HepG2 (cell line): ENCODE results near the gene PALM. TPM values are rescaled to one million over a fixed set of nuclear protein-coding genes. Genes with fewer than 3 reads are reported as not detected.

Experiments
- BRD4 ChIP-seq: sonication (generic); formaldehyde crosslinking; IDR thresholded peaks from 2 replicates; pipeline ENCODE4 v1.4.0; 2020; ENCODE audit warnings: missing genetic modification reagents
- BRF2 ChIP-seq: sonication (generic); formaldehyde crosslinking; IDR thresholded peaks from 2 replicates; pipeline ENCODE4 v1.8.1; 2022; ENCODE audit warnings: mild to moderate bottlenecking, missing genetic modification reagents
- CREM ChIP-seq, 2 experiments: sonication (generic) in 1 of 2; formaldehyde crosslinking in 1 of 2; IDR thresholded peaks; 2 replicates each; pipeline versions ENCODE4 v1.4.0 to v1.6.1; 2016 to 2020; ENCODE audit warnings: antibody characterized with exemption in 1 of 2, mild to moderate bottlenecking in 1 of 2, missing genetic modification reagents in 1 of 2
- GPN1 ChIP-seq: sonication (generic); formaldehyde crosslinking; IDR thresholded peaks from 2 replicates; pipeline ENCODE4 v1.5.1; 2020; ENCODE audit warnings: missing genetic modification reagents, borderline replicate concordance
- HBP1 ChIP-seq: IDR thresholded peaks from 2 replicates; pipeline ENCODE4 v1.6.1; 2016; ENCODE audit warnings: low read depth, control low read depth
- KLF11 ChIP-seq: IDR thresholded peaks from 2 replicates; pipeline ENCODE4 v1.6.1; 2016; ENCODE audit warnings: missing compliant biosample characterization
- MLXIP ChIP-seq: sonication (generic); formaldehyde crosslinking; IDR thresholded peaks from 2 replicates; pipeline ENCODE4 v1.9.0; 2021; ENCODE audit warnings: missing genetic modification reagents, borderline replicate concordance
- NFAT5 ChIP-seq: sonication (generic); formaldehyde crosslinking; IDR thresholded peaks from 2 replicates; pipeline ENCODE4 v1.4.0; 2020; ENCODE audit warnings: missing genetic modification reagents
- SP4 ChIP-seq: sonication (generic); formaldehyde crosslinking; IDR thresholded peaks from 2 replicates; pipeline ENCODE4 v1.8.1; 2023; ENCODE audit warnings: mild to moderate bottlenecking, missing genetic modification reagents
- TFDP2 ChIP-seq: sonication (generic); formaldehyde crosslinking; IDR thresholded peaks from 2 replicates; pipeline ENCODE4 v1.4.0; 2020; ENCODE audit warnings: missing genetic modification reagents
- ZNF629 ChIP-seq: sonication (generic); formaldehyde crosslinking; conservative IDR thresholded peaks from 2 replicates; pipeline ENCODE4 v1.5.0; 2020; ENCODE audit warnings: missing genetic modification reagents
- ZSCAN12 ChIP-seq: sonication (generic); formaldehyde crosslinking; IDR thresholded peaks from 2 replicates; pipeline ENCODE4 v1.9.0; 2021; ENCODE audit warnings: mild to moderate bottlenecking, missing genetic modification reagents
- ZSCAN31 ChIP-seq: sonication (generic); formaldehyde crosslinking; IDR thresholded peaks from 2 replicates; pipeline ENCODE4 v1.5.0; 2020; ENCODE audit warnings: low read depth, mild to moderate bottlenecking, missing genetic modification reagents
- polyA plus RNA-seq, 8 experiments: library from polyadenylated mRNA; depleted of rRNA in 3 of 8; stranded (reverse) in 7 of 8; unstranded in 1 of 8; fragments of >200 nt; fragmentation: Illumina TruSeq in 4 of 8; extraction: Trizol in 4 of 8; gene quantifications; 2 replicates each; pipeline versions ENCODE4 v1.2.1 to v1.2.3, GENCODE V29; 2011 to 2016; ENCODE audit warnings: low read depth in 4 of 8, missing spikeins in 1 of 8, mixed read lengths in 1 of 8; ENCODE audit not compliant: insufficient read depth in 1 of 8
- total RNA-seq, 5 experiments: library from RNA; depleted of rRNA; stranded (reverse); fragments of >200 nt; fragmentation: Illumina TruSeq; extraction: Trizol; gene quantifications; 2 replicates each; pipeline ENCODE4 v1.2.3, GENCODE V29; 2016; ENCODE audit warnings: low read depth in 1 of 5

Gene PALM
- total and polyA plus RNA-seq, 2 of the 13 experiments (the other 11 are each of a cell fraction or from before 2014, with no cell fraction given) = 4.0 to 9.7 TPM

- TF ChIP-seq NFAT5 (CRISPR knock-in tag) = no peak
- peak; percentile 81 for TF ChIP-seq TFDP2 (CRISPR knock-in tag)
- no peak; the same call in 1 of the 2 replicates for TF ChIP-seq BRD4 (CRISPR knock-in tag)
- no peak for TF ChIP-seq ZNF629 (CRISPR knock-in tag)
- peak; percentile 80; the same call in 1 of the 2 replicates for TF ChIP-seq CREM (IDR thresholded peaks at IDR 0.05)
- no peak for TF ChIP-seq CREM (CRISPR knock-in tag; IDR thresholded peaks at IDR 0.05)
- peak; percentile 37; the same call in 1 of the 2 replicates for TF ChIP-seq BRF2
- no peak; the same call in 1 of the 2 replicates for TF ChIP-seq ZSCAN12 (CRISPR knock-in tag)
- no peak for TF ChIP-seq GPN1
- TF ChIP-seq KLF11 (CRISPR knock-in tag) = peak; percentile 69; the same call in 1 of the 2 replicates
- no peak; the same call in 1 of the 2 replicates for TF ChIP-seq ZSCAN31
- no peak for TF ChIP-seq HBP1
- peak; percentile 59; the same call in 1 of the 2 replicates for TF ChIP-seq SP4 (CRISPR knock-in tag)
- no peak for TF ChIP-seq MLXIP
Measured at GRCh38 chr19:738509-739128, 29.9 kb downstream of the PALM start (continued).
